Amniotic stem cell (primary cell): ENCODE results near the gene ZNF467.

Experiments used
- DNase-seq: peaks from one replicate; lab custom pipeline; 2025; lab: John Stamatoyannopoulos, UW

Gene ZNF467

DNA sequence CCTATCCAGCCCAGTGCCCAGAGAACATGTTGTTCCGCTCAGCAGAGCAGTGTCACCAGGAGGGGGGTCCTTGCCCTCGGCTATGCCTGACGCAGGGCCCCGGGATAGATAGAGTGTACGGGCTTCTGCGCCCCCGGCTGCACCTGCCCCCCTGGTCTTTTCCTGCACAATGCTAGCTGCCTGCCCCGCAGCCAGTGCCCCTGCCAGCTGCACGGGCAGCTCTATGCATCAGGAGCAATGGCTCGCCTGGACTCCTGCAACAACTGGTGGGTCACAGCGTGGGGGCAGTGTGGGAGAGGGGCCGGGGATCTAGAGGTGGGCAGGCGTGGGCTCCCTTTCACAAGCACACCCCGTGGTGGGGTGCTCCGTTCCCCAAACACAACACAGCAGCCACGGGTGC lies 33.3 kb upstream of the ZNF467 start:
- DNase-seq, result no peak

DNA sequence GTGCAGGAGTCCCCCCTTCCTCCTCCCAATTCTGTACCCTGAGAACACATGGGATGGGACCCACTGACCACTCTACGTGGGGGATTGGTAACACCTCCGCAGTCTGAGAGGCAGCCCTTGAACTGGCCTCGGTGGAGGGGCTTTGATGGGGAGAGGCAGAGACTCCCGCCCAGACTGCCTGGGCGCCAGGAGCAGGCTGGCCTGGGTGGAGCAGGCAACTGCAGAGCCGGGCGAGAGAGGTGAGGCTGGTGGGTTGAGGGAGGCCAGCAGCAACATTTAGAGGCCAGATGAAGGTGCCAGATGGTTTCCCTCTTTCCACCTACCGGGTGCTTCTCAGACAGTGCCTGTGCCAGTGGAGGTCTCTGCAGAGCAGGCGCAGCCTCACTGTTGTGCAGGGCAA lies 30.7 kb upstream of the ZNF467 start:
- no peak for DNase-seq

DNA sequence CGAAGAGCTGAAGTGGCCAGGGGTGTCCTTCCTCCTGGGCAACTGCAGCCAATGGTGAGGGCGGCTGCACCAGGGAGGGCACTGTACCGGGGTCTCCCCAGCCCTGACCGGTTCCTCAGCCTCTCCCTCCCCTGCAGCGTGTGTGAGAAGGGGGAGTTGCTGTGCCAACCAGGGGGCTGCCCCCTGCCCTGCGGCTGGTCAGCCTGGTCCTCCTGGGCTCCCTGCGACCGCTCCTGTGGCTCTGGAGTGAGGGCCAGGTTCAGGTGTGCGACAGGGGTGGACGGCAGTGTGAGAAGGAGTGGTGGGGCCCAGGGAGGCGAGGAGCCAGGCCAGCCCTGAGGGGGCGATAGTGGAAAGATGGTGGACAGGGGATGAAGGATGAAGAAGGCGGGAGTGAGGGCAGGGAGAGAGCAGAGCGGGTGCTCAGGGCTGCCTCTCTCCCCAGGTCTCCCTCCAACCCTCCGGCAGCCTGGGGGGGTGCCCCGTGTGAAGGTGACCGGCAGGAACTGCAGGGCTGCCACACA lies 30.2 kb upstream of the ZNF467 start:
- DNase-seq, result no peak

DNA sequence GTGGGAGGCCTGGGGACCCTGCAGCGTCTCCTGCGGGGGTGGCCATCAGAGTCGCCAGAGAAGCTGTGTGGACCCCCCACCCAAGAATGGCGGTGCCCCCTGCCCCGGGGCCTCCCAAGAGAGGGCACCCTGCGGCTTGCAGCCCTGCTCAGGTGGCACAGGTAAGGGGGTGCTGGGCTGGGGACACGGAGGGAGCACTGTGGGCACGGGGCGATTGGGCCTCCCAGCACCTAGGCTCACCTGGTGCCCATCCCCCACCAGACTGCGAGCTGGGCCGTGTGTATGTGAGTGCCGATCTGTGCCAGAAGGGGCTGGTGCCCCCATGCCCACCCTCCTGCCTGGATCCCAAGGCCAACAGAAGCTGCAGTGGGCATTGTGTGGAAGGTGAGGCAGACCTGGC lies 29.6 kb upstream of the ZNF467 start:
- DNase-seq, result no peak

DNA sequence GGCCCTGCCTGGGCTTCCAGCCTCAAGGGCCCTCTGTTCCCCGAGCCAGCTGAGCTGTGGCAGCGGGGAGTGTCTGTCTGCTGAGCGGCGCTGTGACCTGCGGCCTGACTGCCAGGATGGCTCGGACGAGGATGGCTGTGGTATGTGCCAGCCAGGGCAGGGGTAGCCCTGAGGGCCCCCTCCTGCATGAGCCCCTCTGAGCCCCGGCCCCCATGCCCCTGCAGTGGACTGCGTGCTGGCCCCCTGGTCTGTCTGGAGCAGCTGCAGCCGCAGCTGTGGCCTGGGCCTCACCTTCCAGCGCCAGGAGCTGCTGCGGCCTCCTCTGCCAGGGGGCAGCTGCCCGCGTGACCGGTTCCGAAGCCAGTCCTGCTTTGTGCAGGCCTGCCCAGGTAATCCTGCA lies 28.4 kb upstream of the ZNF467 start:
- no peak for DNase-seq

DNA sequence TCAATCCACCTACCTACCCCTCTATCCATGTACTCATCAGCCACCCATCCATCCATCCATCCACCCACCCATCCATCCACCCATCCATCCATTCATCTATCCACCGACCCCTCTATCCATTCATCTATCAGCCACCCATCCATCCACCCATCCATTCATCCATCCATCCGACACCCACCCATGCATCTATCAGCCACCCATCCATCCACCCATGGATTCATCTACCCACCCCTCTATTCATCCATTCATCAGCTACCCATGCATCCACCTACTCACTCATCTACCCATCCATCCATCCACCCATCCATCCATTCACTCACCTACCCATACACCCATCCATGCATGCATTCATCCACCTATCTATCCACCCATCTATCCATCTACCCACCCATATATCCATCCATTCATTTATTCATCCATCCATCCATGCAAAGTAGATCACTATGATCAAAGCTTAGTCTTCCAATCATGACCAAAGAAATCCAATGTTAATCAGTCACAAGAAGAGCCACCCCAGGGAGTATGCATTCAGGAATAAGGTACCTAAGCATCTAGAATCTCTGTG lies 27.7 kb upstream of the ZNF467 start:
- DNase-seq, result no peak

DNA sequence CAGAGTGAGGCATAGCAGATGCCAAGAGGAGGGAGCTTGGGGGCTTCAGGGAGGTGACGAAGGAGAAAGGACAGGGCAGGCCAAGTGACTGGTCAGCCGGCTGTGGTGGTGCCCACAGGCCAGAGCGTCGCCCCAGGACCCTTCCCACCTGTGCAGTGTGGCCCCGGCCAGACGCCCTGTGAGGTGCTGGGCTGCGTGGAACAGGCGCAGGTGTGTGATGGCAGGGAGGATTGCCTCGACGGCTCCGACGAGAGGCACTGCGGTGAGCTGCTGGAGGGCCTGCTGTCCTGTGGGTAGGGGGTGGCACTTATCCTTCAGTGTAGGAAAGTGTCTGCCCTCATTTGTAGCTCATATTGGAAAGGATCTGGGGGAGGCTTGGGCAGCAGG lies 26.8 kb upstream of the ZNF467 start:
- DNase-seq, result no peak

DNA sequence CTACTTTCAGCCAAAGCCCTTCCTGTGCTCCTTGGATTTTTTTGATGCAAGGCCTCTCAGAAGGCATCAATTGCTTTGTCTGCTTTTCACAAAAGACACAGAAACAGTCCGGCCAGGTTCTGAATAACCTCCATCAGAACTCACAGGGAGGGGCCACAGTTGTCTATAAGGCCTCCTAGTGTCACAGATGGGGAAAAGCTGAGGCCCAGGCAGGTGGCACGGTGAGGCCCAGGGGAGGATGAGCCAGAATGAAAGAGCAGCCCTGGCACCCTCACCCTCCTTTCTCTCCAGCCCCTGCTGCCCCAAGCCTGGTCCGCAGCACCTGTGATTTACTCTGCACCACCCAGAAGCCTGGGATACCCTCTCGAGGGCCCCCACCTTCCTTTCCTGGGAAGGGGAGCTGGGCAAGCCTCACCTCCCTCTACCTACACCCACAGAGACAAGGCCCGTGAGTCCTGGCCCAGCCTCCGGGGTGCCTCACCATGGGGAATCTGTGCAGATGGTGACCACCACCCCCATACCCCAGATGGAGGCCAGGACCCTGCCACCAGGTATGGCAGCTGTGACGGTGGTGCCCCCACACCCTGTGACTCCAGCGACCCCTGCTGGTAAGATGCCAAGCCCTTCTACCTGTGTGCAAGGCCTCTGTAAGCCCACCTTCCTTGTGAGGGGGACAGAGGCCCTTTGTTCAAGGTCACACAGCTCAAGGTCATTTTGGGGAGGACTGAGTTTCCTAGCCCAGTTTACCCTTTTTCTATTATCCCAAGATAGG lies 26.2 kb upstream of the ZNF467 start:
- no peak for DNase-seq

DNA sequence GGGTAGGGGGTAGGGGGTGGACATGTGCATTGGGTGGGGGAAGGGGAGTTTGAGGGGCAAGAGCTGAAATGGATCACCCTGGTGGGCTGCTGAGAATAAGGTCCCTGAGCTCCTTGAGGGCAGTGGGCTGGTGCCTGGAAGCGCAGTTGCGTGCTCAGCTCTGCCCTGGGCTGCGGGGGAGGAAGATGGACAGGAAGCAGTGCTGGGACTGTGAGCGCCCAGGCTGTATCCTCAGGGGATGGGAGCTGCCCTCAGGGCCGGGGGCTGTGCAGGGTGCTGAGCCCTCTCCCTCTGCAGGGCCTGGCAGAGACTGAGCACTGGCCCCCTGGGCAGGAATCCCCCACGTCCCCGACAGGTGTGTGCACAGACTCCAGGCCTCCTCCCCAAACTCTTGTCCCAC lies 24.4 kb upstream of the ZNF467 start:
- no peak for DNase-seq

DNA sequence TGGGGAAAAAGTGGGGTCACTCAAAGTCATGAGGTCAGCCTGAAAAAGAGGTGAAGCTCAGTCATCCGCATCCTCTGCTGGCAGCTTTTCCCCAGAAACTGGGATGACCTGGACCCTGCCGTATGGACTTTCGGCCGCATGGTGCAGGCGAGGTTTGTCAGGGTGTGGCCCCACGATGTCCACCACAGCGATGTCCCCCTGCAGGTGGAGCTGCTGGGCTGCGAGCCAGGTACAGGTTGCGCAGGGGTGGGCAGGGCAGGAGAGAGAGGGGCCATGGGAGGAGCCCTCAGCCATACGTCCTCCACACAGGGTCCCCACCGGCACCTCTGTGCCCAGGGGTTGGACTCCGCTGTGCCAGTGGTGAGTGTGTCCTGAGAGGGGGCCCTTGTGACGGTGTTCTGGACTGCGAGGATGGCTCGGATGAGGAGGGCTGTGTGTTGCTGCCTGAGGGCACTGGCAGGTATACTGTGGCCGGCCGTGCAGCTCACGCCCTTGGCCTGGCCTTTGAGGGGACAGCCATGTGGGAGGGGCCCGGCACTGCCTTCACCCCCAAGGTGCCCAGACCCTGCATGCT lies 23.0 kb upstream of the ZNF467 start:
- no peak for DNase-seq

DNA sequence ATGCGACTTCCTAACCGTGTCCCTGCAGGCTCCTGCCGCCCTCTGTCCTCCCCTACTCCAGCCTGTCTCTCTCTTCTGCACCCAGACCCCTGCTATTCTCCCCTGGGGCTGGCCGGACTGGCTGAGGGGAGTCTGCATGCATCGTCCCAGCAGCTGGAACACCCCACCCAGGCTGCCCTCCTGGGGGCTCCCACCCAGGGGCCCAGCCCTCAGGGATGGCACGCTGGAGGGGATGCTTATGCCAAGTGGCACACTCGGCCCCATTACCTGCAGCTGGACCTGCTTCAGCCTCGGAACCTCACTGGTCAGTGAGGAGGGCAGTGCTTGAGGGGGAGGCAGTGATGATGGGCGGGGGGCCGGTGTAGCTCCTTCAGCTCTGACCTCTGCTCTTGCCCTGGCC lies 21.7 kb upstream of the ZNF467 start:
- DNase-seq, result no peak

DNA sequence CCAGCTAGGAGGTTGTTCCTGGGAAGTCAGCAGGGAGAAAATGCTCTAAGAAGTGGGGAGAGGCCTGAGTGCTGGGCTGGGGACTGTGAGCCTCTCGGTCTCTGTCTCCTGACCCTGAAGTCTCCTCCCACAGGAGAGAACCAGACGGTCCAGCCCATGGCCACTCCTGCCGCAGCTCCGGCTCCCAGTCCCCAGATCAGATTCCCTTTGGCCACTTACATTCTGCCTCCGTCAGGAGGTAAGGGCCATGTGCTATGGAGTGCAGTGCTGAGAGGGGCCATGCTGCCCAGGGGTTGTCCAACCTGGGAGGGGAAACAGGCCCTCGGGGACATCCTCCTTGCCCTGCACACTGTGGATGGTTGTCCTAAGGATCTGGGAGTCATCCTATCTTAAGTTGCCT lies 21.3 kb upstream of the ZNF467 start:
- no peak for DNase-seq

DNA sequence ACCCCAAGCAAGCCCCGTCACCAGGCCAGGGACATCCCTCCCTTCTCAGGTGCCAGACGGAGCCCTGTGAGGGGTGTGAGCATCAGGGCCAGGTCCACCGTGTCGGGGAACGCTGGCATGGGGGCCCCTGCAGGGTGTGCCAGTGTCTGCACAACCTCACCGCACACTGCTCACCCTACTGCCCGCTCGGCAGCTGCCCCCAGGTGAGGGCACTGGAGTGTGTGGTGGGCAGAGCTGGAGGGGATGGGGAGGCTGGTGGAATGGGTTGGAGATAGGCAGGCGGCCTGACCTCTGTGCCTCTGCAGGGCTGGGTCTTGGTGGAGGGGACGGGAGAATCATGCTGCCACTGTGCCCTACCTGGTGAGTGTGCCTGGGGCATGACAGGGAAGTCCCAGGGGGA lies 19.9 kb upstream of the ZNF467 start:
- no peak for DNase-seq

DNA sequence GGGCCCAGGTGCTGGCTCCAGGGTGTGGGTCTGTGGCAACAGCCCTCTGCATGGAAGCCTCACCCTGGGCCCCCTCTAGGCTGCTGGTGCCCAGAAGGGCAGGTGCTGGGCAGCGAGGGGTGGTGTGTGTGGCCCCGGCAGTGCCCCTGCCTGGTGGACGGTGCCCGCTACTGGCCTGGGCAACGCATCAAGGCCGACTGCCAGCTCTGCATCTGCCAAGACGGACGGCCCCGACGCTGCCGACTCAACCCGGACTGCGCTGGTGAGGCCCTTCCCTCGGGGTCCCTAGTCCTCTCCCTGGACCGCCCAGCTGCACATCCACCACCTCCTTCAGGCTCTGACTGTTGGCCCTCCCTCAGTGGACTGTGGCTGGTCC lies 18.8 kb upstream of the ZNF467 start:
- no peak for DNase-seq

DNA sequence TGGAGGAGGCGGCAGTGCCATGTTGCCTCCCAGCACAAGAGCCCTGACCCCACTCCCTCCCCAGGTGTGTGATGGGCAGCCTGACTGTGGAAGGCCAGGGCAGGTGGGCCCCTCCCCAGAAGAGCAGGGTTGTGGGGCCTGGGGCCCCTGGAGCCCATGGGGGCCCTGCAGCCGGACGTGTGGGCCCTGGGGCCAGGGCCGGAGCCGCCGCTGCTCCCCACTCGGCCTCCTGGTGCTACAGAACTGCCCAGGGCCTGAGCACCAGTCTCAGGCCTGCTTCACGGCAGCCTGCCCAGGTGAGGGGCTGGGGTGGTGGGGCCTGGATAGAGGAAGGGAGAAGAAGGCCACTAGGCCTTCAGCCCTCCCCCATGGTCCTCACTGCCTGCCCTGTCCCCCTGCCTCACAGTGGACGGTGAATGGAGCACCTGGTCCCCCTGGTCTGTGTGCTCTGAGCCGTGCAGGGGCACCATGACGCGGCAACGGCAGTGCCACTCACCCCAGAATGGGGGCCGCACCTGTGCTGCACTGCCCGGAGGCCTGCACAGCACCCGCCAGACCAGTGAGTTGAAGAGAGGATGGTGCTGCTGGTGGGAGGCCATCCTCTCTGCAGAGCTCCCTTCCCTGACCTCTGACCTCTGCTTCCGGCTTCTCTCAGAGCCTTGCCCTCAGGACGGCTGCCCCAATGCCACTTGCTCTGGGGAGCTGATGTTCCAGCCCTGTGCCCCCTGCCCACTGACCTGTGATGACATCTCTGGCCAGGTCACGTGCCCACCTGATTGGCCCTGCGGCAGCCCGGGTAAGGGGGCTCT lies 18.2 kb upstream of the ZNF467 start:
- DNase-seq, result no peak

DNA sequence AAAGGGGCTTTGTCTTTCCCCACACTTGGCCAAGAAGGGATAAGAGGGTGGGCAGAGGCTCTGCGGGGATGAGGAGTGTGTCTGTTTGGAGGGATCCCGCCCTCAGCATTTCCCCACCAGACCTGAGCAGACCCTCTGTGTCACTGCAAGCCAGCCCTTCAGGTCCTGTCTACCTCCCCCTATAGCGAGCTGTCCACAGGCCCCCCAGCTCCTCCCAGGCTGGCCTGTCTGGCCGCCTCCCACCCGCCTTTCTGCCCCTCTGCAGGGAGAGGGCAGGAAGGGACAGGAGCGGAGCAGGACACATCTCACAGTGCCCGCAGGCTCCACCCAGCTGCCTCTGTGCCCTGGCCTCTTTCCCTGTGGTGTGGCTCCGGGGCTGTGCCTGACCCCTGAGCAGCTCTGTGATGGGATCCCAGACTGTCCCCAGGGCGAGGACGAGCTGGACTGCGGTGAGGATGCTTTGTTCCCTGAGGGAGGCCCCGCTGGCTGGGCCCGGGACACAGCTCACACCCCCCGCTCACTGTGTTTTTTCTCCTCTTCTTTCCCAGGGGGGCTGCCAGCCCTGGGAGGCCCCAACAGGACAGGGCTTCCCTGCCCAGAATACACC lies 17.5 kb upstream of the ZNF467 start:
- no peak for DNase-seq

DNA sequence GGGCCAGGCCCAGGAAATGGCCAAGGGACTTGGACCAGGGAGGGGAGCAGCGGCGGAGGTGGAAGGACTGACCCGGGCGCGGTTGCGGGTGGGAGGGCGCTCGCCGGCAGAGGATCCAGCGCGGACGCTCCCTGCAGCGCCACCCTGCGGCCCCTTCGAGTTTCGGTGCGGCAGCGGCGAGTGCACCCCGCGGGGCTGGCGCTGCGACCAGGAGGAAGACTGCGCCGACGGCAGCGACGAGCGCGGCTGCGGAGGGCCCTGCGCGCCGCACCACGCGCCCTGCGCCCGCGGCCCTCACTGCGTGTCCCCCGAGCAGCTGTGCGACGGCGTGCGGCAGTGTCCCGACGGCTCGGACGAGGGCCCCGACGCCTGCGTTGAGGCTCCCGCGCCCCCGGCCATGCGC lies 16.8 kb upstream of the ZNF467 start:
- no peak for DNase-seq

DNA sequence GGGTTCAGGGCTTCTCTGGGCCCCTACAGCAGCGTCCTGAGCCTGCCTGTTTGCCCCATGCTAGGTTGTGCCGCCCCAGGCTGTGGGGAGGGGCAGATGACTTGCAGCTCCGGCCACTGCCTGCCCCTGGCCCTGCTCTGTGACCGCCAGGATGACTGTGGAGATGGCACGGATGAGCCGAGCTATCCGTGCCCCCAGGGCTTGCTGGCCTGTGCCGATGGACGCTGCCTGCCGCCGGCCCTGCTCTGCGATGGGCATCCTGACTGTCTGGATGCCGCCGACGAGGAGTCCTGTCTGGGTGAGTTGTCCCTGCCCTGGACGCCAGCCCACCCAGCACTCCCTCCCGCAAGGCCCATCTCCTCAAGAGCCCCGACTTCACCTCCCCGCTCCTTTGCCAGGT lies 15.7 kb upstream of the ZNF467 start:
- no peak for DNase-seq

DNA sequence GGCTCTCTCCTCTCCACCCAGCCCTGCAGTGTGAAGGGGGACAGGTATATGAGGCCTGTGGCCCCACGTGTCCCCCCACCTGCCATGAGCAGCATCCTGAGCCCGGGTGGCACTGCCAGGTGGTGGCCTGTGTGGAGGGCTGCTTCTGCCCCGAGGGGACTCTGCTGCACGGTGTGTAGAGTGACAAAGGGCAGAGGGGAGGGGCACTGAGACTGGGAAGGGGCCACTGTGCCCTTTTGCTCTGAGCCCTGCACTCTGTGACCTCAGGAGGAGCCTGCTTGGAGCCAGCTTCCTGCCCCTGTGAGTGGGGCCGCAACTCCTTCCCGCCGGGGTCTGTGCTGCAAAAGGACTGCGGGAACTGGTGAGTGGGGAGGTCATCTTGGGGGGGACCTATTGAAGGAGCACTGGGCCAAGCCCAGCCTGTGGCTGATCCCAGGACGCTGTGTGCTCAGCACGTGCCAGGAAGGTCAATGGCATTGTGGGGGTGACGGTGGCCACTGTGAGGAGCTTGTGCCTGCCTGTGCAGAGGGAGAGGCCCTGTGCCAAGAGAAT lies 15.0 kb upstream of the ZNF467 start:
- no peak for DNase-seq

DNA sequence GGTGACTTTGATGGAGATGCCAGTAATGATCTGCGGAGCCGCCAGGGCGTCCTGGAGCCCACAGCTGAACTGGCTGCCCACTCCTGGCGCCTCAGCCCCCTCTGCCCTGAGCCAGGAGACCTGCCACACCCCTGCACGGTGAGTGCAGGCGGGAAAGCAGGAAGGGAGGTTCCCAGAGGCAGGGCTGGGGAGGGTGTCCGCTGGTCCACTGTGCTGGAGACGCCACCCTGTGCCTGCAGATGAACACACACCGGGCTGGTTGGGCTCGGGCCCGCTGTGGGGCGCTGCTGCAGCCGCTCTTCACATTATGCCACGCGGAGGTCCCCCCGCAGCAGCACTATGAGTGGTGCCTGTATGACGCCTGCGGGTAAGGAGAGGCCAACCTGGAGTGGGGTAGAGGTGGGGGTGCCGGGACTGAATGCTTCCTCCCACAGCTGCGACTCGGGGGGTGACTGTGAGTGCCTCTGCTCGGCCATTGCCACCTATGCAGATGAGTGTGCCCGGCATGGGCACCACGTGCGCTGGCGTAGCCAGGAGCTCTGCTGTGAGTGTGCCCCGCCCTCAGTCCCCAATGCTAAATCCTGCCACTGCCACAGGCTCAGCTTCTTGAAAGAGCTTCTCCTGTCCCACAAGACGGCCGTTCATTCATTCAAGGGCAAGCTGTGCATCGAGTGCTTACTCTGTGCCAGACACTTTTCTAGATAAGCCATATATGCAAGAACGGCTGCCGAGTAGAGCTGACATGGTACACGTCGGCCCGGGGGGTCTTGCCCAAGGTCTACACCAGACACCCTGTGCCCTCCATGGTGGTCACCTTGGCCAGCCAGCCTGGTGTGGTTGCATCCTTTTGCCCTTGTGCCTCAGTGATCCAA lies 14.3 kb upstream of the ZNF467 start:
- no peak for DNase-seq

DNA sequence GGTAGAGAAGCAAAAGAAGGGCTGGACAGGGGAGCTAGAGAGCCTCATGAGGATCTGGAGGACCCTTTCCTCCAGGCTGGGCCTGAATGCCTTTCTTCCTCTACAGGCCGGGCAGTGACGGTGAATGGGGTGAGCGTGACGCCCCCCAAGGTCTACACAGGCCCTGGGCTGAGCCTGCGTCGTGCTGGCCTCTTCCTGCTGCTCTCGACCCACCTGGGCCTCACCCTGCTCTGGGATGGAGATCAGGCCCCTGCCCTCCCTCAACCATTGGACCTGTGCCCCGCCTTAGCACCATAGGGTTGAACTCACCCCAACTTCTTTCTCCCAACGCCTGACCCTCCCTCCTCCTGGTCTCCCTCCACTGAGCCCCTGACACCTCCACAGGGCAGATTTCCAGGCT lies 12.6 kb upstream of the ZNF467 start:
- DNase-seq, result no peak
